B cell (primary cell): ENCODE measurements around the gene ARRDC1.

Experiments
- CTCF ChIP-seq: fragments of 200-600 bp; IDR thresholded peaks from one replicate; pipeline ENCODE4 v1.8.0; 2022; ENCODE audit warnings: antibody characterized with exemption, mild to moderate bottlenecking
- EZH2 ChIP-seq: IDR thresholded peaks from 2 replicates; pipeline ENCODE4 v1.6.1; 2012; ENCODE audit warnings: borderline replicate concordance, low read depth, mild to moderate bottlenecking, moderate library complexity, low read length; ENCODE audit not compliant: insufficient read depth, poor library complexity, severe bottlenecking

GRCh38 chr9:137605121-137606004 is at the start of gene ARRDC1:
- TF ChIP-seq CTCF = no peak
- no peak for TF ChIP-seq EZH2
